Chondrocyte (in vitro differentiated cells): ENCODE data around the gene FCER1A. TPM values are rescaled to one million over a fixed set of nuclear protein-coding genes. Genes with fewer than 3 reads are reported as not detected.

Source experiments
- DNase-seq: peaks from one replicate; pipeline ENCODE4 v3.0.0; 2021; ENCODE audit warnings: mixed read lengths, low spot score
- H3K27ac Mint-ChIP-seq: one replicate; pipeline ENCODE4 v1.8.0; 2021; ENCODE audit warnings: mild to moderate bottlenecking, moderate library complexity, mixed read lengths; ENCODE audit not compliant: unreplicated experiment
- H3K27me3 Mint-ChIP-seq: 2 replicates; pipeline ENCODE4 v1.8.0; 2021; ENCODE audit warnings: low read depth, mixed read lengths
- H3K36me3 Mint-ChIP-seq: 2 replicates; pipeline ENCODE4 v1.8.0; 2021; ENCODE audit warnings: low read depth, mixed read lengths
- H3K4me1 Mint-ChIP-seq: 2 replicates; pipeline ENCODE4 v1.8.0; 2021; ENCODE audit warnings: low read depth, mild to moderate bottlenecking, mixed read lengths
- H3K4me3 Mint-ChIP-seq: one replicate; pipeline ENCODE4 v1.8.0; 2021; ENCODE audit warnings: mild to moderate bottlenecking, moderate library complexity, mixed read lengths; ENCODE audit not compliant: unreplicated experiment
- H3K9me3 Mint-ChIP-seq: 2 replicates; pipeline ENCODE4 v1.8.0; 2021; ENCODE audit warnings: low read depth, mixed read lengths
- total RNA-seq: library from RNA; stranded (reverse); gene quantifications from 3 replicates; pipeline ENCODE4 v1.2.1, GENCODE V29; 2021
- TF ChIP-seq, protein P1 (sequence below): fragments of 200-600 bp; sonication (generic); IDR thresholded peaks from 2 replicates; pipeline ENCODE4 v1.5.0; 2021; ENCODE audit warnings: antibody characterized with exemption, mild to moderate bottlenecking, moderate library complexity

The FCER1A gene
- total RNA-seq, 1 donor from 2014 or later = not detected

DNA sequence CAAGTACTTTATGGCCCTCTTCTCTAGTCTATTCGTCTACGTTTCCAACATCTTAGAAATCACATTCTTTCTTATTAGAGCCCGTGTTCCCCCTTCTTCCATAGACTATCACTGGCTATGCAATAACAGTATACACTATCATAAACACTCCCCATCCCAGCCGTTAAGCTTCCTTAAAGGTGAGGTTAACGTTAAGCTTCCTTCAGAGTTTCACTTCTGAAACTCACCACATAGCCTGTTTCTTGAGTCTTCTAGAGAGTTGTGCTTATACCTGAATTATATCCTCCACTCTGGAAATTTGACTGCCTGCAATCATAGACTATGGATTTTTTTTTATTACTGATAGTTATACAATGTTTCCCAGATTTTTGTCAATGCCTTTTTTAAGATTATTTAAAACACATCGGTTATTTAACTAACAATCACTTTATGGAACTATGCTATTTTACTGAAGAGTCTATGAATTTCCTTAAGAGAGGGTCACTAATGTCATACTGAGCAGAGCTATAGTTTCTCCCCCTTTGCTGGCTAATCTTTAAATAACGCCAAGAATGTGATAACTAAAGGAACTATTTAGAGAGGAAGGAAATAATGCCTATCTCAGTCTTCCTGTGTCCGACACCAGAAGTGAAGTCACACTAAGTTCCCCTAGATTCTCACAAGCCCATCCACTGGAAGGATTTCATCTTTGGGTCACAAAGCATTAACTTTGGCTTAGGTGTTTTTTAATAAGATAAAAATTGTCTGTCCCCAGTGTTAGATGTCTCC lies 16.8 kb downstream of the FCER1A start:
- Mint-ChIP-seq H3K27ac (no peak overlapping the region), H3K4me3 (no peak overlapping the region), H3K36me3 (no peaks in the 10 kb centered on the region), H3K27me3 (peaks cover 3% of the 10 kb centered on the region), H3K4me1 (no peaks in the 10 kb centered on the region), H3K9me3 (peaks cover 6% of the 10 kb centered on the region)
- TF ChIP-seq, protein P1, sequence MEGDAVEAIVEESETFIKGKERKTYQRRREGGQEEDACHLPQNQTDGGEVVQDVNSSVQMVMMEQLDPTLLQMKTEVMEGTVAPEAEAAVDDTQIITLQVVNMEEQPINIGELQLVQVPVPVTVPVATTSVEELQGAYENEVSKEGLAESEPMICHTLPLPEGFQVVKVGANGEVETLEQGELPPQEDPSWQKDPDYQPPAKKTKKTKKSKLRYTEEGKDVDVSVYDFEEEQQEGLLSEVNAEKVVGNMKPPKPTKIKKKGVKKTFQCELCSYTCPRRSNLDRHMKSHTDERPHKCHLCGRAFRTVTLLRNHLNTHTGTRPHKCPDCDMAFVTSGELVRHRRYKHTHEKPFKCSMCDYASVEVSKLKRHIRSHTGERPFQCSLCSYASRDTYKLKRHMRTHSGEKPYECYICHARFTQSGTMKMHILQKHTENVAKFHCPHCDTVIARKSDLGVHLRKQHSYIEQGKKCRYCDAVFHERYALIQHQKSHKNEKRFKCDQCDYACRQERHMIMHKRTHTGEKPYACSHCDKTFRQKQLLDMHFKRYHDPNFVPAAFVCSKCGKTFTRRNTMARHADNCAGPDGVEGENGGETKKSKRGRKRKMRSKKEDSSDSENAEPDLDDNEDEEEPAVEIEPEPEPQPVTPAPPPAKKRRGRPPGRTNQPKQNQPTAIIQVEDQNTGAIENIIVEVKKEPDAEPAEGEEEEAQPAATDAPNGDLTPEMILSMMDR = no peak
- no peak for DNase-seq

DNA sequence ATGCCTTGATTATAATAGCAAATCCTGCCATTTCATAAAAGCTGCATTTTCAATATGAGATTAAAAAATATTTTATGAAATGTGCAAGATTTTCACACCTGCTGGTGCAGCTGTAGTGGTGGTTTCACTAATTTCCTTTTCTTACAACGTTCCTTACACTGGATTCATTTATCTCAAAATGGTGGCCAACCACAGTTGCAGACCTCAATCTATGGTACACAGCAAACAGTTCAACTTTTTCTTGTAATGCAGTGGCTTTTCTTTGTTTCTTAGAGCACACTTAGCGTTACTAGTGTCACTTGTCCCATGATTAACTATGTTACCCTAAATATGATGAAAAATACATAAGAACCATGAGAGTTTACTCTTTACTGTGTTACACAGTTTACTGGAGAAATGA lies 32.7 kb downstream of the FCER1A start:
- DNase-seq = no peak
- no peaks in the 10 kb centered on the region for H3K9me3 Mint-ChIP-seq
- no peaks in the 10 kb centered on the region for H3K4me1 Mint-ChIP-seq
- no peaks in the 10 kb centered on the region for H3K36me3 Mint-ChIP-seq
- H3K27ac Mint-ChIP-seq = no peak overlapping the region
- no peak overlapping the region for H3K4me3 Mint-ChIP-seq
- TF ChIP-seq, protein P1 = no peak
- H3K27me3 Mint-ChIP-seq = no peaks in the 10 kb centered on the region

DNA sequence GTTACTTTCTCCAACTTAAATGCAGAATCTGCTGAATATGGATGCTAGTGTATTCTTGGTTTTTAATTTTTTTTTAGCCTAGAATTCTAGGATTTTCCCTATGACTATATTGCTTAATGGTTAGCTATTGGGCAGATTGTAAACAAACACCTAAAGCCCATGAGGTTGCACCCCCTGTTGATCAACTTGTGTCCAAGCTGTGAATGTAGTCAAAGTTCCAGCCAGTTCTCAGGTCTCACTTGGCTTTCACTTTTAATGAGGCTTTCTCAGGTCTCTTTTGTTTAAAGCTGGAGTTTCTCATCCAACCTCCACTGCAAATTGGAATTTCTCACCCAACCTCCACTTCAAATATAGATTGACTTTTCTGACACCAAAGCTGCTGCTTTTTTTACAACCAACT lies 35.9 kb downstream of the FCER1A start:
- no peak for DNase-seq
- no peaks in the 10 kb centered on the region for H3K27me3 Mint-ChIP-seq
- no peak overlapping the region for H3K4me3 Mint-ChIP-seq
- H3K27ac Mint-ChIP-seq = no peak overlapping the region
- H3K9me3 Mint-ChIP-seq = no peaks in the 10 kb centered on the region
- H3K4me1 Mint-ChIP-seq = no peaks in the 10 kb centered on the region
- no peaks in the 10 kb centered on the region for H3K36me3 Mint-ChIP-seq
- TF ChIP-seq, protein P1 = no peak

DNA sequence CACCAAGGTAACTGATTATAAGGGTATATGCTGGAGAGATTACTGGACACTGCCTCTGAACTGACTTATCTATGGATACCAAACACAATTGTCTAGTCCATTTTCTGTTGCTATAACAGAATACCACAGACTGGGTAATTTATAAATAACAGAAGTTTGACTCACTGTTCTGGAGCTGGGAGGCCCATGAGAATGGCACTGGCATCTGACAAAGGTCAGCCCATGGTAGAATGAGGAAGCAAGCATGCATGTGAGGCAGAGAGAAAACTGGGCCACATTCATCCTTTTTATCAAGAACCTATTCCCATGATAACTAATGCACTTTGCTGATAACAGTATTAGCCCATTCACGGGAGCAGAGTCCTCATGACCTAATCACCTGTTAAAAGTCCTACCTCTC lies 37.4 kb downstream of the FCER1A start:
- TF ChIP-seq, protein P1 = no peak
- no peak overlapping the region for H3K4me3 Mint-ChIP-seq
- DNase-seq = no peak
- no peaks in the 10 kb centered on the region for H3K27me3 Mint-ChIP-seq
- H3K27ac Mint-ChIP-seq = no peak overlapping the region
- H3K4me1 Mint-ChIP-seq = no peaks in the 10 kb centered on the region
- no peaks in the 10 kb centered on the region for H3K9me3 Mint-ChIP-seq
- no peaks in the 10 kb centered on the region for H3K36me3 Mint-ChIP-seq

DNA sequence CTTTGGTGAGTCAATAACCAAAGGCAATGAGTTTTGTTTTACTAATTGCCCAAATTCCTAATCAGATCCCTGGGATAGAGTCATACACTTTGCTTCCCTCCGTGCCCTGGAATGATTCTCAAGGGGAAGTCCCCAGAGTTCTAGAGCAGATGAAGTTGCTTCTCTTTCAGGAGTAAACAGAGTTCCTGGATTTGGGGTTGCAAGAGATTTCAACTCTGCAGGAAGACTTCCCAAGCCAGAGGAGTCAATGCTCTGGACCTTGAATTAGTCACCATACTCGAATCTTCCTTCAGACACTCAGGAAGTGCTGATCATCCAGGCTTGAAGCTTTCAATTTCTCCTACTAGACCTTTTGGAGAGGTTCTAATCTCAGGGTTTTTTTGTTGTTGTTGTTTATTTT lies 39.6 kb downstream of the FCER1A start:
- H3K9me3 Mint-ChIP-seq = no peaks in the 10 kb centered on the region
- no peaks in the 10 kb centered on the region for H3K36me3 Mint-ChIP-seq
- H3K27me3 Mint-ChIP-seq = no peaks in the 10 kb centered on the region

More for the DNA sequence above, 39.6 kb downstream of the FCER1A start:
- TF ChIP-seq, protein P1 = no peak
- Mint-ChIP-seq H3K4me3 (no peak overlapping the region), H3K27ac (no peak overlapping the region), H3K4me1 (no peaks in the 10 kb centered on the region)
- DNase-seq = no peak
